NCI-H2081 treated with DMSO at 0.1 percent for 48 hours (cell line): ENCODE data around the gene CLPSL2.
"Not testable (repeated sequence)": the region's sequence is repeated elsewhere in the genome, so short reads cannot be mapped to it uniquely, and the experiment has no call there.

ENCODE experiments used
- DNase-seq: peaks from one replicate; lab custom pipeline; 2025; lab: John Stamatoyannopoulos, UW

Gene CLPSL2, protein sequence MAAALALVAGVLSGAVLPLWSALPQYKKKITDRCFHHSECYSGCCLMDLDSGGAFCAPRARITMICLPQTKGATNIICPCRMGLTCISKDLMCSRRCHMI

DNA sequence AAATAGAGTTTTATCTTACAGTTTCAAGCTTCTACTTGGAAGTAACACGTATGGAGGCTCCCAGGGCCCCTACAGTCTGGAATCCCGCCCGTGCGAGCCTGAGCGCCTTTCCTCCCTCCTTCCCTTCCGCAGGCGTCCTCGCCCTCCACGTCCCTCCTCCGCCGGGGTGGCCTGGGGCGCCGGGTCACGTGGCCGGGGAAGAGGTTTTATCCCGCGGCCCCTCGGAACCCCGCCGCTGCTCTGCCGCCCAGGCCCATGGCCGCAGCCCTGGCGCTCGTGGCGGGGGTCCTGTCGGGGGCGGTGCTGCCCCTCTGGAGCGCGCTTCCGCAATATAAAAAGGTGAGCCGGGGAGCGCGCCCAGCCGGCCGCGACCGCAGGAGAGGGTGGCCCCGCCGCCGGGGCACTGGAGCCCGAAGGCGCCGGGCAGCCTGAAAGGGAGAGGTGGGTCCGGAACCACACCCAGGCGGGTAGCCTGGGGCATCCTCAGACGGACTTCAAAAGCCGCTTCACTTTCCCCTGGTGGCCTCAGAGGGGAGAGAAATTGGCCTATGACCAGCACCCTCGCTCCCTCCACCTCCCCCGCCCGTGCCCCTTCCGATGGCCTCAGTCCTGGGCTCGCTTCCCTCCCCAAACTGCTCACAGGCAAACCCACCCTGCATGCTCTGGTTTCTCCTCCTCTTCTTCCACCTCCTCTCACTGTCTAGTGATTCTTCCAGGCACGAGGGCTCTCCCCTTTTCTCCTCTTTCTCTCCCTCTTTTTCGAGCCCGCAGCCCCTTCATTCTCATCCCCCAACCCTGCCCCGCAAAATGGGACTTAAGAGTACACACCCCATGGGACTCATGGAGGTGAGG lies at the start of gene CLPSL2:
TSS of gene CLPSL2 (plus strand) at position 235 of the 852 bp plus-strand sequence. CDS start at position 256, 21 bp downstream.
- no peak for DNase-seq

DNA sequence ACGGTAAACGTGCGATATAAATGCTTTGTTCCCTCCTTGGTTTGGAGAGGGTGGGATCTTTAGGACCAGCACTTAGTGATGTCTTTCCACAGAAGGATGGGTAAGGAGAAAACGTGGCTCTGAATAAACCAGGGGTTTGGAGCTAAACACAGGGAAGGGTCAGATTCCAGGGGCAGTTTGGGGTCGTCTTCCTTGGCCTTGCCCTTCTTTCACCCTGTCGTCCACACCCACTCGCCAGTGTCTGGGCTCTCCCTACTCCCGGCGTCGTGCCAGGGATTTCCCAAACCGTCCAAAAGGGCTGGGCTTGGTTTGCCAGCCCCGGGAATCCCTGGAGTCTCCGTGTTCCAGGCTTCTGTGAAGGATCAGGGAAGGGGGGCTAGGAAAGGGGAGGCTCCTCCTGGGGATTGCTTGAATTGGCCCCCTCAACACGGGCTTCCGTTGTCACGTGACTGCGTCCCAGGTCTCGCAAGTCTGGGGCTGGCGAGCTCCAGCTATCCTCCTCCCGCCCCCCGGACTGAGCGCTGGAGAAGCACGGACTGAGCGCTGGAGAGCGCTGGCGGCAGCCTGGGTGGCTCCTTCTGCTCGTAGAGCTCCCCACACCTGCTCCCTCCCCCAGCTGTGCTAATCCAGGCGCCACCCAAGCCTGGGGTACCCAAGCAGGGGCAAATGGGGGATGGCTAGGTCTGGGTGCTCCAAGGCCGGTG lies 49.0 kb upstream of the CLPSL2 start:
- no peak for DNase-seq

DNA sequence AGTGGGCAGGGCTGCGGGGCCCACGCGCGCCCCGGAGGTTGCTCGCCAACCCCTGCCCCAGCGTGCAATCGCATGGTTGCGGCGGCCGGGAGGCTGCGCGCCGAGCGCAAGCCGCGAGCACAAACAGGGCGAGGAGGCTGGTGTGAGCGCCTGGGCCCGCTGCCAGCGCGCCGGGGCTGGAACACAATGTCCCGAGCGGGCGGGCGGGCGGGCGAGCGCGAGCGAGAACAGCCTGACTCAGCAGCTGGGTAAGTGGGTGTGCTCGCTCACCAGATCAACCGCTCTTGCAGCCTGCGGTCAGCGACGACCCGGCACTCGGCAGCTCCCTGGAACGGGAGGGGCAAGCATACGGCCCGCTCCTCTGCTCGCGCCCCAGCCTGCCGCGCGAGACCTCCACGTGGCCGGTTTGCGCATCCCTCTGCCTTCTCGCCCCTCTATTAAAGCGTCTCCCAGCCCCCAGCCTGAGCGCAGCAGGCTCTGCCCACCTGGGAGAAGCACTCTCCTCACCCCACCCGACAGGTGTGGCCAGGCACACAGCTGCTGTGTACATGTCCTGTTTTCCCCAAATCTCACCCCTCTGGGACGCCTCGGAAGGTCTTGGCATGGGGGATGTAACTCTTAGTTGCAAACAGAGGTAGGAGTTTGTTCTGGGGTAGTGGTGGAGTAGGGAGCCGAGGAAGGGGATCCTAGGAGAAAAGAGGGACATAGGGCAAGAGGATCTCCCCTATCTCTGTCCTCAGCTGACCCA lies 48.3 kb upstream of the CLPSL2 start:
- DNase-seq: no peak

DNA sequence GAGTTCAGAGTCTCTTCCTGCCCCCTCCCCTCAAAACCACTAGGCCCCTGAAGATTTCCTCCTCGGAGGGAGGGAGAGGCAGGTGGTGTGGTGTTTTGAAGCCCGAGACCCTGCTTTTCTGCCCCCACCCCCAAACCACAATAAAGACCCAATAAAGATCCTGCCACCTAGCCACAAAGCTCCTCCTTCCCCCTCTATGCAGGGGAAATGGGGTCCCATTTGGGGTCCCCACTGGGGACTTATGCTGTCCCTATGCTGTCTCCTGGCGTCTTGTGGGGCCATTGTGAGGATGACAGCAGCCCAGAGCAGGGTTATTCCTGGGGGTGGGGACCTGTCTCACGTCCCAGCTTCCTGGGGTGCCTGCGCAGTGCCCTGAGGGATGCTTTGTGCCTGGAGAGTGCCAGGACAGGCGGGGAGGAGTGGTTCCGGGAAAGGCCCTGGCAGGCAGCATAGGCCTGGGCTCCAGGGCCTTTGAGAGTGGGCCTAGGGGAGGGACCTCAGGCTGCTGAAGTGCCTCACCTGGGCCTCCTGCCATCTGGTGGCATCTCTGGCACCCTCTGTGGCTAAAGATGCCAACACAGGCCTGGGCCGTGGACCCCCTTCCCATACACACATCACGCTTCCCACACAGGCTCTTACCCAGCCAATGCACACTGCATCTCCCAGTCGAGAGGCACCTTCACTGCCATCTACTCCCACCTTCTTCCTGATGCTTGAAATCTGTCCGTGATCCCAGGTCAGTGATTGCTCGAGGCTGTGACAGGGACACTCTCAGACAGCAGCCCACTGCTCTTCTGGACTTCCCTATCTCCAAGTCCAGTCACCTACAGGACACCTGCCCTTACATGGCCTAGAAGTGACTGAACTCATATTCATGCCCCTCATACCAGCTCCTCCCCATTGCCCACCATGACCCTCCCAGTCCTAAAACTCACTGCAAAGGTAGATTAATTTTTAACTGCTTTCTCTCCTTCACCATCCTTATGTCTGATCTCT lies 47.4 kb upstream of the CLPSL2 start:
- no peak for DNase-seq

DNA sequence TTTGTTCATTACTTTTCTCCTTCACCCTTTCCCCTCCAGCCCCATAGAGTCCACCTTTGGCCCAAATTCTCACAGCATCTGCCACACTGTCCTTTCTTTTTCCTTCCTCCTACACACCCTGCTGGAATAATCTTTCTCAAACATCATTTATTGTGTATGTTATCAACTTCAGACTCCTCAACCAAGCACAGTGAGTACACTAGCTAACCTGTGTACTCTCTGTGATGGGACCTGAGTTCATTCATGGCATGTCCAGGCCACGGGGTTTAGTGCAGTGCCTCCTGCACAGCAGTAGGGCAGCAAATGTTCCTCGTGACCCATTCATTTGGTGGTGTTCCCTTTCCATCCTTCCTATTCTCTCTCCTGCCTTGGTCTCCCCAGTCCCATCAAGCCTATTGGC lies 46.7 kb upstream of the CLPSL2 start:
- no peak for DNase-seq

DNA sequence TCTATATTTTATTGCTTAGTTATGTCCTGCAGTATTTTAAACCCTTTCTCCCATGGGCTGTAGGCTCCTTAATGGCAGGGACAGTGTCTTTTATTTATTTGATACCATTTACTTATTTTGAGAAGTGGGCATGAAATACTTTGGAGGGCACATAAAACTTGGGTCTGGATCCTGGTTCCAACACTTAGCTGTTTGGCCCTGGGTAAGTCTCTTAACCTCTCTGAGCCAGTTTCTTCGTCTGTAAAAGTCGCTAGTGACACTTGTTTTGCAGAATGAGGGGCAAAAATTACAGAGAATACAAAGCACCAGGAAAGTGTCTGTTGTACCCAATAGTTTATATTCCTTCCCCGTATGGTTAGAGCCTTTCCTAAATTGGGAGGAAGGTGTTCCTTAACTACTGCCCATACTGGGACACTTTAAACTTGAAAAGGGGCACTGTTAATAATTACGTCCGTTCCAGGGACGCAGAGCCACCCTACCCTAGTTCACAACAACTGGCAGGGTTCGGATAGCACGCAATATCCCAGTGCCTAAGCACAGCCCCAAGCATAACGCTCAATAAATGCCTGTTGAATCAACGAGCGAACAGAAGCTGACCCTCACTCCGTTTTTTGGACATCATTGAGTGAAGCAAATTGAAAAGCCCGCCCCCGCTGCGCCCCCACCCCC lies 45.5 kb upstream of the CLPSL2 start:
- no peak for DNase-seq

DNA sequence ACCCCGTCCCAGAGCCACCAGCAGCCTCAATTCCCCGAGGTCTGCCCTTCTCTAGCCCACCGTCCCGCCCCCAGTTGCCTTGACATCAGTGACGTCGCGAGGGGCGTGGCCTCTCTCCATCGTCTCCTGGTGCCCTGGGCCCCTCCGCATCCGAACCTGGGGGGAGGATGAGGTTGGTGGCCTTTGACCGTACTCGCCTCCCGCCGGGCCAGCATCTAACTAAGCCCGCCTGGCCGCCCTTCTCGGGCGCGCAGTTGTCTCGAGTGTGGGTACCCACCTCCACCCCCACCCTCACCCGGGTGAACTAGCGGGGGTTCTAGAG lies 45.0 kb upstream of the CLPSL2 start:
- DNase-seq: no peak

DNA sequence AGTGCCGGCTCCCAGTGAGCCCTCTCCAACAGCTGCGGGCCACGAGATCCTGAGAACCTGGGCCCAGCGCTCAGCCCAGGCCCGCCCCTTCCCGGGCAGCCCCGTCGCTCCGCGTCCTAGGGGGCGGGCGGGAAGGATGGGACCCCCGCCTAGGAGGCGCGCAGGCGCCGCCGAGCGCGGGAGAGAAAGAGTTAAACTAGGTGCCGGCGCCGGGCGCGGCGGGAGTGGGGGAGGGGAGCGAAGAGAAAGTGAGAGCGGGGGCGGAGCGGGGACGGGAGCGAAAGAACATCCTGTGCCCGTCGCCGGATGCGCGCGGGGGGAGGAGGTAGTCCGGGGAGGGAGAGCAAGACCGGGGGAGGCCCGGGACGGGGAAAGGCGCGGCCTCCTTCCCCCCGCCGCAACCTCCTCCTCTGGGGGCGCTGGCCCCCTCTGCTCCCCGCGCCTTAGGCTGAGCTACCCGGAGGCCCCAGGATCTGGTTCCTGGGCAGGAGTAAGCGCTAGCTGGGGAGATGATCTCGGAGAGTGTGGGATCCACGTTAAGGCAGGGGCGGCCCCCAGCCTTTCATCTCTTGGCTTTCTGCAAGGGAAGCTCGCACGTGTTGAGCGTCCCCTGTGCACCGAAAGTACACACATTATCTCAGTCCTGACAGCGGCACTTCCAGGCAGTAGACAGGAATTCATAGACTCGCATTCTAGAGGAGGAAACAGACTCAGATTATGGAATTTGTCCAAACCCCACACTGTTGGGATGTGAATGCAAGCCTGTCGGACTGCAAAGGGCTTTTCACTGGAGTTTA lies 44.5 kb upstream of the CLPSL2 start:
- no peak for DNase-seq

DNA sequence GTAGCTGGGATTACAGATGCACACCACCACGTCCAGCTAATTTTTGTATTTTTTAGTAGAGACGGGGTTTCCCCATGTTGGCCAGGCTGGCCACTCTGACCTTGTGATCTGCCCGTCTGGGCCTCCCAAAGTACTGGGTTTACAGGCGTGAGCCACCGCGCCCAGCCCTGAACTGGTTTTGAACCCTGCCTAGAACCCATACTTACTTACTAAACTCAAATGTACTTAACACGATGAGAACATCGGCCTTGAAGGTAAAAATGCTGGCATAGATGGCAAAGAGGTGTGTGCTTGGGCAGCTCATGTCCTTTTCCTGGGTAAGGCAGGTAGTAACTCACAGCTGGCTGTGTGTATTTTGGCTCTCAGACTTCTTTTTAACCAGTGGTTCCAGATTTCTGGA lies 42.8 kb upstream of the CLPSL2 start:
- DNase-seq: no peak

DNA sequence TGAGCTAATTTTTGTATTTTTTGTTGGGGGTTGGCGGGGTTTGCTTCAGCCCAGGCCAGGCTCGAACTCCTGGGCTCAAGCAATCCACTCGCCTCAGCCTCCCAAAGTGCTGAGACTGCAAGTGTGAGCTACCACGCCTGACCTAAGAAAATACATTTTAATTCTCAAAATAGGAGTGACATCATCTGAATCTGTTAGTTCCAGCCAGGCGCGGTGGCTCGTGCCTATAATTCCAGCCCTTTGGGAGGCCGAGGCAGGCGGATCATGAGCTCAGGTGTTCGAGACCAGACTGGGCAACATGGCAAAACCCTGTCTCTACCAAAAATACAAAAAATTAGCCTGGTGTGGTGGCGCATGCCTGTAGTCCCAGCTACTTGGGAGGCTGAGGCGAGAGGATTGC lies 42.1 kb upstream of the CLPSL2 start:
- not testable (repeated sequence) for DNase-seq

DNA sequence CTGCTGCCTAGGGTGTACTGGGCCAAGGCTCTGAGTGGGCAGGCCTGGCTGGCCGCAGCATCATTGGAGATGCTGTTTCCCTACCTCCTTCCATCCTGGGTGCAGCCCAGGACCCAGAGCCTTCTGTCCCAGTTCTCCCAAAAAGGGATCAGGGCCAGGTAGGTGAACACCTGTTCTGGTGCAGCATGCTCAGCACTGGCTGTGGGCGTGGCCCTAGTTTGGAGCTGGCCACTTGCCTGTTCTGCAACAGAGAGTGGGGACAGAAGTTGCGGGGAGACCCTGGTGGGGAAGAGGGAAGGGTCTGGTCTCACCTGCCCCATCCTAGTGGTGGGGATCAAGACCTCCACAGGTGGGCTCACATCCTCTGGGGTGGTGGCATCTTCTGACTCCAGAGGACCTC lies 40.9 kb upstream of the CLPSL2 start:
- no peak for DNase-seq

DNA sequence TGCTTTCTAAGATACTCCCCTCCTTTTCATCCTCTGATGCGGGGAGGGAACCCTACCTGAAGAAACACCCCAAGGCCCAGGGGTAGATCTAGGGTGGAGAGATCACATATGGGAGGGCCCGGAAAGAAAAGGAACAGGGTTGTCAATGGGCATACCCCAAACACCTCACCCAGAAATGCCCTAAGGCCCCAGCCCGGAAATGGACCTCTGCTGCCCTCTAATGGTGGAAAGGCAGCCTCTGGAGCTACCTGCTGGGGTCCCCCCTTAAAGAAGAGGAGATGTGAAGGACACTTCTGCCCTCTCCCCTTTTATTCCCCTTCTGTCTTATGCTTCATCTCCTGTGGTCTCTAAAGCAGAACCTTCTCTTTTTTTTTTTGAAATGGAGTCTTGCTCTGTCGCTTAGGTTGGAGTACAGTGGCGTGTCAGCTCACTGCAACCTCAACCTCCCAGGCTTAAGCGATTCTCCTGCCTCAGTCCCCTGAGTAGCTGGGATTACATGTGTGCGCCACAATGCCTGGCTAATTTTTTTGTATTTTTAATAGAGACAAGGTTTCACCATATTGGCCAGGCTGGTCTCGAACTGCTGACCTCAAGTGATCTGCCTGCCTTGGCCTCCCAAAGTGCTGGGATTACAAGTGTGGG lies 40.0 kb upstream of the CLPSL2 start:
- DNase-seq: no peak

DNA sequence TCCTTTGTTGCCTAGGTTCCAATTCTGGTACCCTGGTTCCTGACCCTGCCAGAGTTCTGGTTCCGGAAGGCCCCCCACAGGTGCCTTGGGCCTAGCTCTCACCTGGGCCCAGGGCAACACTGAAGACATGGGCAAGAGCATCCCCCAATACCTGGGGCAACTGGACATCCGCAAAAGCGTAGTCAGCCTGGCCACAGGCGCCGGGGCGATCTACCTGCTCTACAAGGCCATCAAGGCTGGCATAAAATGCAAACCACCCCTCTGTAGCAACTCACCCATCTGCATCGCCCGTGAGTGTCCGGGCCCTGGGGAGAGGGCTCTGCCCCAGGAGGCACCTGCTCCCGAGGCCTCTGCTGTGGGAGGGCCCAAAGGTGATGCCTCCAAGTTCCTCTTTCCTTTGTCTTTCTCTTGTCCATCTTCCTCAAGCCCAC lies 39.4 kb upstream of the CLPSL2 start, which contains the start of gene ARMC12:
TSS of gene ARMC12 (plus strand) at position 51 of the 431 bp plus-strand sequence. CDS start at position 128, 77 bp downstream.
- no peak for DNase-seq

DNA sequence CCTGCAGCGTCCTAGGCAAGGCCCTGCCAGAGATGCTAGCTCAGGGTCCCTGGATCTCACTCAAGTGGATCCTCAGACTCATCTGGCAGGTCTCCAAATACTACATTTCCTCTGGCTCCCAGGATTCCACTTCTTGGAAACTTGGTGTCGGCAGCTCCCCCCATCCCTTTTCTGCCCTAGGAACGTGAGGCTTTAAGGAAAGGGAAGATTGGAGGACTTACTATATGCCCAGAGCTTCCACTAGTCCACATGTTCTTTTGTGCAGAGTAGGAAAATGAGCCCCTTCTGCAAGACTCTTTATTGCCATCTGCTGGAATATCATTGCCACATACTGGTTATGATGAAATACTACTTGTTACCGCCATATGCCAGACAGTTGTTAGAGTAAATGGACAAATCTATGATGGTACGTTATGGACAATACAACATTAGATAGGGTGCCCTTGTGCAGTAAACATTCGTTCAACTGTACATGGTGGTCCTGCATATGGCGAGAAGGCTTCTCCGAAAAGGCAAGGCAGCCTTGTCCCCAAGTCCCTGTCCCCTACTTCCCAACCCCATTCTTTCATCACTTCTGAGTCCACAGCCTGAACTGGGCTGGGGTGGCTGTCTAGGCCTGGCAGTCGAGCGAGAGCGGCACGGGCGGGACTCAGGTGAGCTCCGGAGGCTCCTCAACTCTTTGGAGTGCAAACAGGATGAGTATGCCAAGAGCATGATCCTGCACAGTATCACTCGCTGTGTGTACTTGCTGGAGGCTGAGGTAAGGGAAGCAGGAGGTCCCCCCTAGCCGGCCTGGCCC lies 38.8 kb upstream of the CLPSL2 start:
- peak; percentile 22 for DNase-seq

DNA sequence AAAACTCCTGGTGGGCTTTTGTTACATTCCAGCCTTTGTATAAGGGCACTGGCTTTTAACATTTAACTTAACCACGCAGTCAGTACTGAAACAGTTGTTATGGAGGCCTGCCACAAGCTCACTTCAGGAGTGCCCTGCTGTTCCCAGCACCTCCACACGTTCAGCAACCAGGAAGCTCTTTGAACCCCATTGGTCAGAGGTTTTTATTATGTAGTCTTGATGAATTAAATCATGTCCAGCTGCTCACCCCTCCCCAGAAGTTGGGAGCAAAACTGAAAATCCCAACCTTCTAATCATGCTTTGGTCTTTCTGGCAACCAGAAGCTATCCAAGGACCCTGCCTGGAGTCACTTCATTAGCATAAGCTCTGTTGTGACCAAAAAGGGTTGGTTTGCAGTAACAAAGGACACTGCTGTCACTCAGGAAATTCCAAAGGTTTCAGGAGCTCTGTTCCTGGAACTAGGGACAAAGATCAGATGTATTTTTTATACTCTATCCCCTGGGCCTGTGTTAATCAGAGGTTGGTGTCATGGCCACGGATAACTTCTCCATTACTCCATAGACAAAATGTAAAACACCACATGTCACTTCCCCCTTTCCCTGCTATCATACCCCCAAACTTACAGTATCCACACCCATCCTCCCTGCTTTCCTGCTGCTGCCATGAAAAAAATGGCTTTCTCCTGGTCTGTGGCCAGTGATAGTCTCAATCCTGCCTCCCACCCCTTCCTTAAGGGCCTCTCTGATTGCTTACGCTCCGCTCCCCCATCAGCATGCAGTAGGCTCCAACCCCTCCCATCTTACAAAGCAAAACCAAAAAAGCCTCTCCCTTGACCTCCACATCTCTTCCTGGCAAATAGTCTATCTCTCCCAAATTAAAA lies 36.5 kb upstream of the CLPSL2 start:
- no peak for DNase-seq

DNA sequence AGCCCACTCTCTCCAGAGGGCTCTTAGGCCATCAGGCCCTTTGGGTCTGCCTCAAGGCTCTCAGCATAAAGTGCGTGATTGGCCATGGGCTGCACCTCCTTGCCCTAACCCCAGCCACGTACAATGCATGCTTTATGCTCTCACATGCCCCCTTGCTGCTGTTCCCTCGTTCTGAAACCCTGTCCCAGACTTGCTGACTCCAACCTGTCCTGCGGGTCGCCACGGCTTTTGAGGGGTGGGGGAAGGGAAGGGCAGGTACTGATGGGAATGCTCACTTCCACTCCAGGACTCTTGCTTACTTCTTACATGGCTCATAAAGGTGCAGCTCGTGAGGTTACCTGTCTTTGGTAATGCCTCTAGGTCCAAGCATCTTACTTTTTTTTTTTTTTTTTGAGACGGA lies 33.6 kb upstream of the CLPSL2 start:
- DNase-seq: no peak

DNA sequence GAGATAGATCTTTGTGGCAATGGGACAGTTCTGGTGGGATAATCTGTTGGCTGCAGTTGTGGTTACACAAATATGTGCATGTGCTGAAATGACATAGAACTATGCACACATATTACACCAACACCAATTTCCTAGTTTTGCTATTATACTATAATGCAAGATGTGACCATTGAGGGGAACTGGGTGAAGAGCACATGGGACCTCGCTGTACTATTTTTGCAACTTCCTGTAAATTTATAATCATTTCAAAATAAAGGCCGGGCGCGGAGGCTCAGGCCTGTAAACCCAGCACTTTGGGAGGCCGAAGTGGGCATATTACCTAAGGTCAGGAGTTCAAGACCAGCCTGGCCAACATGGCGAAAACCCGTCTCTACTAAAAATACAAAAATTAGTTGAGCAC lies 30.9 kb upstream of the CLPSL2 start:
- DNase-seq: no peak
